Measurements from ENCODE around the gene RAB3A. TPM values are rescaled to one million over a fixed set of nuclear protein-coding genes. Genes with fewer than 3 reads are reported as not detected.

The RAB3A gene
- total RNA-seq, 4 donors from 2014 or later = 0.30 to 0.76 (median 0.44) TPM; not detected in 1

DNA sequence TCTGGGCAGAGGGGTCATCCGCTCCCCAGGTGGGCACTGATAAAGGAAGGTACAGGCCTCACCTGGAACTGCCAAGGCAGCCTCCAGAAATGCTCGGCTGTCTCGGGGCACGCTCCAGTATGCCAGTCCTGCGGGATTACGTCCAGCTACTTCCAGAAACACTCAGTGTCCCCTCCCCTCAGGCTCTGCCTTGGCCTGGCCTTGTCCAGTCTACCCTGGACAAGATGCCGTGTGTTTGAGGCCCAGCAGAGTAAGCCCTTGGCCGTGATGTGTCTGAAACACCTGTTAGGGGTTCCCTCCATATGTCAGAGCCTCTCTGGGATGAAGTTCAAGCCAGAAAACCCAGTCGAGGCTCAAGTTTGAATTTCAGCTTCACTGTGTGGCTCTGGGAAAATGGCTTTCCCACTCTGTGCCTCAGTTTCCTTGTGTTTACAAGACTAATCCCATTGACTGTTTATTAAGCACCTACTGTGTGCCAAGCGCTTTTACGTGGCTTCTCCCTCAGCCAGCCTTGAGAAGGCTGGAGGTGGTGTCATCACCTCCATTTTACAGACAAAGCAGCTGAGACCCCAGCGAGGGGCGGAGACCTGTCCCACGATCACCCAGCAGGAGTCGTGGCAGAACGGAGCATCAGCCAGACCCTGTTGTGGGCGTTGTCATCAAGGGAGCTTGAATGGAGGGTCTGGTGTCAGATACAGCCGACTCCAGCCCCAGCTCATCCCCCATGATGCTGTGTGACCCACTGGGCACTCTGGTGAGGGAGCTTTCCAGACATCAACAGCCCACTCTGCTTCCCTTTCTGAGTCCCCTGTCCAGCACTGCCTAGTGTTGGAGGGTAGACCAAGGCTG is 52.8 kb downstream of the RAB3A start:
- Histone ChIP-seq H3K4me1 (peaks cover 25 to 49% (median 31%) of the 10 kb centered on the region in 3 donors), H3K4me3 (no peak overlapping the region), H3K27ac (peak overlapping the region in 3 of 4 donors; percentile 95 to 99 (median 97)), H3K9me3 (no peaks in the 10 kb centered on the region), H3K36me3 (peaks cover 0 to 30% (median 0%) of the 10 kb centered on the region in 3 donors), H3K27me3 (no peaks in the 10 kb centered on the region)
- intact Hi-C loops (cut with DNase I) = no loop called here
- DNase-seq = no peak
- WGBS, 2 donors = 84 to 94% methylated on average over 5 to 8 of the region's 18 CpGs
- TF ChIP-seq, protein P1, sequence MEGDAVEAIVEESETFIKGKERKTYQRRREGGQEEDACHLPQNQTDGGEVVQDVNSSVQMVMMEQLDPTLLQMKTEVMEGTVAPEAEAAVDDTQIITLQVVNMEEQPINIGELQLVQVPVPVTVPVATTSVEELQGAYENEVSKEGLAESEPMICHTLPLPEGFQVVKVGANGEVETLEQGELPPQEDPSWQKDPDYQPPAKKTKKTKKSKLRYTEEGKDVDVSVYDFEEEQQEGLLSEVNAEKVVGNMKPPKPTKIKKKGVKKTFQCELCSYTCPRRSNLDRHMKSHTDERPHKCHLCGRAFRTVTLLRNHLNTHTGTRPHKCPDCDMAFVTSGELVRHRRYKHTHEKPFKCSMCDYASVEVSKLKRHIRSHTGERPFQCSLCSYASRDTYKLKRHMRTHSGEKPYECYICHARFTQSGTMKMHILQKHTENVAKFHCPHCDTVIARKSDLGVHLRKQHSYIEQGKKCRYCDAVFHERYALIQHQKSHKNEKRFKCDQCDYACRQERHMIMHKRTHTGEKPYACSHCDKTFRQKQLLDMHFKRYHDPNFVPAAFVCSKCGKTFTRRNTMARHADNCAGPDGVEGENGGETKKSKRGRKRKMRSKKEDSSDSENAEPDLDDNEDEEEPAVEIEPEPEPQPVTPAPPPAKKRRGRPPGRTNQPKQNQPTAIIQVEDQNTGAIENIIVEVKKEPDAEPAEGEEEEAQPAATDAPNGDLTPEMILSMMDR (IDR thresholded peaks at IDR 0.05) = no peak
- TF ChIP-seq POLR2A (IDR thresholded peaks at IDR 0.05) = no peak

DNA sequence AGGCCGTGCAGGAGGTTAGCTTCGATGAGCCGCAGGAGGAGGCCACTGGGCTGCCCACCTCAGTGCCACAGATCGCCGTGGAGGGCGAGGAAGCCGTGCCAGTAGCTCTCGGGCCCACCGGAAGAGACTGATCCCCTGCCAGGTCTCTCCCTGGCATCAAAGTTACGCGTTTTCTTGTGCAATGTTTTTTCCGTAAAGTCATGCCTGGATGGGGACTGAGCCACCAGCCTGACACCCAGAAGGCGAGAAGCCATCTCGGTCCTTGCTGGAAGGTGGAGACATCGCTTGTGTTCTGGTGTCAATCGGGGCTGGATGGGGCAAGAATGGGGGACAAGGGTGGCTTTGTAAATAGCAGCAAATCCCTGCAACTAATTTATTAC is 54.3 kb downstream of the RAB3A start:
- WGBS, 2 donors = 70 to 72% methylated on average over 4 to 7 of the region's 16 CpGs
- peaks cover 8 to 37% (median 11%) of the 10 kb centered on the region in 3 donors for H3K36me3 ChIP-seq

DNA sequence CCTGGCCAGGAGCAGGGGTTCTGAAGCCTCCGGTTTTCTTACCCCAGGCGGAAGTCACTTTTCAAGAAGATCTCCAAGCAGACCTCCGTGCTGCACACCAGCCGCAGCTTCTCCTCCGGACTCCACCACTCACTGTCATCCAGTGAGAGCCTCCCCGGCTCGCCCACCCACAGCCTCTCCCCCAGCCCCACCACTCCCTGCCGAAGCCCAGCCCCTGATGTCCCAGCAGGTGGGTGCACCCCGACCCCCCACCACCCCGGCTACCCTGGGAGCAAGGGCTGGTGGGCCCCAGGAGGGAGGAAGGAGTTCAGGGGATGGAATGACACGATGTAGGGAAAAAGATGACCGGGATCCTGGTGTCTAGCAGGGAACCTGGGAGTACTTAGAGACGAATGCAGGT is 56.4 kb downstream of the RAB3A start:
- Histone ChIP-seq H3K27ac (no peak overlapping the region), H3K4me3 (no peak overlapping the region), H3K27me3 (no peaks in the 10 kb centered on the region), H3K9me3 (no peaks in the 10 kb centered on the region), H3K4me1 (peaks cover 7 to 18% (median 10%) of the 10 kb centered on the region in 3 donors), H3K36me3 (peaks cover 13 to 59% (median 23%) of the 10 kb centered on the region in 3 donors)
- 61 to 80% methylated on average over 1 to 3 of the region's 13 CpGs for WGBS, 2 donors
- TF ChIP-seq, protein P1 (IDR thresholded peaks at IDR 0.05) = no peak
- TF ChIP-seq POLR2A (IDR thresholded peaks at IDR 0.05) = no peak
- intact Hi-C loops (cut with DNase I) = no loop called here
- DNase-seq = no peak

More for the DNA sequence above, 54.3 kb downstream of the RAB3A start:
- Histone ChIP-seq H3K9me3 (no peaks in the 10 kb centered on the region), H3K4me3 (no peak overlapping the region), H3K27me3 (no peaks in the 10 kb centered on the region), H3K27ac (no peak overlapping the region), H3K4me1 (peaks cover 17 to 35% (median 21%) of the 10 kb centered on the region in 3 donors)
- DNase-seq = no peak
- intact Hi-C loops (cut with DNase I) = no loop called here
- TF ChIP-seq, protein P1 (IDR thresholded peaks at IDR 0.05) = no peak
- TF ChIP-seq POLR2A (IDR thresholded peaks at IDR 0.05) = no peak

Small RNA genes within 50 kb of the gene (small RNA-seq; reads per million reads assigned to genes)
- 0 to 0.27 (median 0) reads per million in 4 donors for gene IFI30

Other genes with a start within 250 kb of the RAB3A start
- 1 to 10 TPM in 1 of 4 donors, under 1 TPM in 1, not detected in 2; 0.22 to 3.1 TPM for gene KCNN1, start 236.9 kb downstream of the RAB3A start, total RNA-seq
- gene ARRDC2, start 195.9 kb downstream of the RAB3A start, total RNA-seq = 10 to 100 TPM; 12.4 to 37.2 (median 15.4) TPM
- 1 to 10 TPM; 1.1 to 2.3 (median 1.9) TPM for gene IL12RB1, start 117.1 kb downstream of the RAB3A start, total RNA-seq
- 1 to 10 TPM; 2.3 to 4.8 (median 4.1) TPM for gene MAST3, start 106.3 kb downstream of the RAB3A start, total RNA-seq
- gene PIK3R2, start 50.9 kb downstream of the RAB3A start, total RNA-seq = 10 to 100 TPM; 20.4 to 42.1 (median 29.1) TPM
- gene IFI30, start 30.2 kb downstream of the RAB3A start, total RNA-seq = 10 to 100 TPM; 11.3 to 90.5 (median 25.7) TPM
- 10 to 100 TPM; 10.6 to 23.5 (median 14.0) TPM for gene MPV17L2, start 10.8 kb downstream of the RAB3A start, total RNA-seq
- under 1 TPM in 1 of 4 donors, not detected in 3; 0.76 TPM for gene PDE4C, start 22.4 kb upstream of the RAB3A start, total RNA-seq
- gene IQCN, start 70.4 kb upstream of the RAB3A start, total RNA-seq = 1 to 10 TPM in 2 of 4 donors, under 1 TPM in 2; 0.23 to 3.1 (median 0.96) TPM
- 100 to 1,000 TPM in 3 of 4 donors, 10 to 100 TPM in 1; 71.7 to 192 (median 166) TPM for gene JUND, start 77.6 kb upstream of the RAB3A start, total RNA-seq
- gene LSM4, start 119.0 kb upstream of the RAB3A start, total RNA-seq = 100 to 1,000 TPM in 3 of 4 donors, 10 to 100 TPM in 1; 97.3 to 228 (median 137) TPM
- 10 to 100 TPM in 1 of 4 donors, 1 to 10 TPM in 2, under 1 TPM in 1; 0.83 to 10.1 (median 5.3) TPM for gene PGPEP1, start 136.6 kb upstream of the RAB3A start, total RNA-seq
- 1 to 10 TPM in 1 of 4 donors, under 1 TPM in 1, not detected in 2; 0.76 to 2.3 TPM for gene GDF15, start 182.1 kb upstream of the RAB3A start, total RNA-seq
- gene LRRC25, start 193.6 kb upstream of the RAB3A start, total RNA-seq = 10 to 100 TPM in 1 of 4 donors, 1 to 10 TPM in 1, under 1 TPM in 2; 0.53 to 10.3 (median 1.9) TPM
- 10 to 100 TPM; 23.7 to 48.1 (median 26.1) TPM for gene SSBP4, start 215.4 kb upstream of the RAB3A start, total RNA-seq
- 10 to 100 TPM in 3 of 4 donors, 1 to 10 TPM in 1; 8.1 to 24.4 (median 14.4) TPM for gene ISYNA1, start 234.1 kb upstream of the RAB3A start, total RNA-seq

All from esophagus squamous epithelium (tissue), 5 donors.